WTC11 (cell line): ENCODE data around the gene FIGNL2.

Source experiments
- FOXJ3 ChIP-seq: sonication (generic); formaldehyde crosslinking; IDR thresholded peaks from 2 replicates; pipeline ENCODE4 v1.9.0; 2021; ENCODE audit warnings: missing genetic modification reagents, mild to moderate bottlenecking, borderline replicate concordance
- TEAD1 ChIP-seq: sonication (generic); formaldehyde crosslinking; IDR thresholded peaks from 2 replicates; pipeline ENCODE4 v1.8.0; 2022; ENCODE audit warnings: mild to moderate bottlenecking, missing genetic modification reagents
- TF ChIP-seq, protein P1 (sequence below): sonication (generic); formaldehyde crosslinking; IDR thresholded peaks from 2 replicates; pipeline ENCODE4 v1.8.0; 2022; ENCODE audit warnings: mild to moderate bottlenecking, missing genetic modification reagents

DNA sequence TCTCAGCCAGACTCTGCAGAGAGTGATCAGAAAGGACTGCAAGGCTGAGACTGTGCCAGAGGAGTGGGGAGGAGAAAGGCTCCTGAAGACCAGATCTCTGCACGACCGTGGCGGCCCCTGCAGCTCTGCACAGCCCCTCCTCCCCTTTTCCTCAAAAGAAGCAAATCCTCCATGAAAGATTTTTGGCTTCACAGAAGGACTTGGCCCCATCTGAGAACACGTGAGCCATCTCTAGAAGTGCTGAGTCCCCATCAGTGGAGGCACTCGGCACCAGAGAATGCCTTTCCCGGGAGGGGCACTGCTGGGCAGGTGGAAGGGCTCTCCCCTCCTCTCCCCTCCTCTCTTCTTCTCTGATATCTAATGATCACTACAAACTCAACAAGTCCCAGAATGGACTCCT is 6.8 kb downstream of the FIGNL2 start:
- TF ChIP-seq, protein P1, sequence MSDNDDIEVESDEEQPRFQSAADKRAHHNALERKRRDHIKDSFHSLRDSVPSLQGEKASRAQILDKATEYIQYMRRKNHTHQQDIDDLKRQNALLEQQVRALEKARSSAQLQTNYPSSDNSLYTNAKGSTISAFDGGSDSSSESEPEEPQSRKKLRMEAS (CRISPR knock-in tag), result no peak
- TF ChIP-seq FOXJ3 (CRISPR knock-in tag) (no peak), TEAD1 (CRISPR knock-in tag) (no peak)
